RWPE1 (cell line): Measurements from ENCODE around the gene SDHB.
A peak's percentile ranks its signal among the peaks of the same experiment; 100 is the strongest.

Source experiments
- CTCF ChIA-PET: fragments of 350-600 bp; sonication (Branson Sonifier 250); formaldehyde crosslinking; extraction: SDS; loops from one replicate; lab custom pipeline; 2021; lab: Yijun Ruan, JAX
- POLR2A ChIA-PET: fragments of 400-600 bp; formaldehyde crosslinking; extraction: SDS; loops from one replicate; lab custom pipeline; 2020; ENCODE audit warnings: antibody characterized with exemption; ENCODE audit not compliant: low non-redundant PET; lab: Yijun Ruan, JAX
- DNase-seq: peaks from one replicate; pipeline ENCODE4 v3.0.0; 2012; ENCODE audit warnings: low spot score
- H3K27ac ChIP-seq: fragments of 450-650 bp; 2 replicates; pipeline ENCODE4 v1.5.1; 2017
- CTCF ChIP-seq: fragments of 450-650 bp; conservative IDR thresholded peaks from 2 replicates; pipeline ENCODE4 v1.5.1; 2017; ENCODE audit warnings: low read depth, mild to moderate bottlenecking

SDHB gene

GRCh38 chr1:16969651-16970050, 84.2 kb downstream of the SDHB start:
- ChIA-PET CTCF (no interaction called here), POLR2A (no interaction called here)
- H3K27ac ChIP-seq = no peak overlapping the region
- no peak for TF ChIP-seq CTCF
- DNase-seq = no peak

GRCh38 chr1:16969057-16969611, 84.7 kb downstream of the SDHB start:
- POLR2A ChIA-PET = no interaction called here
- no peak for DNase-seq

More at GRCh38 chr1:16969057-16969611, 84.7 kb downstream of the SDHB start:
- CTCF ChIA-PET = no interaction called here
- TF ChIP-seq CTCF = no peak
- 0 out of 2 replicates have a peak overlapping the region, but pooled peaks have one; percentile 24 for H3K27ac ChIP-seq
